ENCODE measurements around the gene LIPC. TPM values are rescaled to one million over a fixed set of nuclear protein-coding genes. Genes with fewer than 3 reads are reported as not detected.

Gene LIPC
- polyA plus RNA-seq, 2 of the 4 experiments (the other 2 are of a cell fraction) = 0.13 to 0.30 TPM

DNA sequence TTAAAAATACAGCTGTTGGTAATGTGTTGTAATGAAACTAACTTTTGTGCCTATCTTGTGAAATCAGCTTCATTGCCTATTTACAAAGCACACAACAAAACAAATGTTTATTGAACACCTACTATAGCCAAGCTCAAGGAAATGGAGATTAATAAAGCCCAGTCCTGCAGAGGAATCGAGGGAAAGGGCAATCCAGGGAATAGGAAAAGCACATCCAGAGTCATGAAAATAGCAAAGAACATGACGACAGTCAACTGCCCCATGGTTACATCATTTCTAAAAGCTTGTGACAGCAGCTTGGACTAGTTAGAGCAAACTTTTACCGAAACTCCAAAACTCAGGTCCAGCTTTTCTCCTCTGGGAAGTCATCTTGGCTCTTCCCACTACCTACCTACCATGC lies 157.3 kb downstream of the LIPC start:
- ChIA-PET POLR2A (no interaction called here), CTCF (interaction anchor here (0.8 to 1.6 kb wide), 9 partner anchors 15 to 944 kb away, joined by 3 to 7 read pairs (median 3); partner anchors contain the start of gene MINDY2)
- Histone ChIP-seq H3K9me3 (no peaks in the 10 kb centered on the region), H3K4me2 (no peak overlapping the region), H3K27ac (no peak overlapping the region), H3K4me3 (no peak overlapping the region), H3K4me1 (peaks cover 17% of the 10 kb centered on the region; the same call in 1 of the 3 replicates)
- peak; percentile 78 for FAIRE-seq
- TF ChIP-seq CEBPB (IDR thresholded peaks at IDR 0.05) (no peak), FOXS1 (CRISPR knock-in tag; IDR thresholded peaks at IDR 0.05) (no peak), POLR2AphosphoS2 (conservative IDR thresholded peaks at IDR 0.05; ENCODE audit: low read length) (no peak), FOSB (CRISPR knock-in tag; IDR thresholded peaks at IDR 0.05) (no peak), PHF8 (IDR thresholded peaks at IDR 0.05; ENCODE audit: borderline replicate concordance, low read depth) (no peak), CBX8 (IDR thresholded peaks at IDR 0.05) (no peak), CHD2 (IDR thresholded peaks at IDR 0.05; ENCODE audit: low read length, partially characterized antibody) (no peak), KDM1A (IDR thresholded peaks at IDR 0.05; ENCODE audit: low read depth) (no peak), CTCF (IDR thresholded peaks at IDR 0.05) (no peak)
- DNase-seq (ENCODE audit: low read depth in 1 of 2, low spot score in 1 of 2) = no peak
- ATAC-seq = no peak
- WGBS (ENCODE audit: missing lambda C conversion rate) = 91% methylated on average over 3 of the region's 3 CpGs

DNA sequence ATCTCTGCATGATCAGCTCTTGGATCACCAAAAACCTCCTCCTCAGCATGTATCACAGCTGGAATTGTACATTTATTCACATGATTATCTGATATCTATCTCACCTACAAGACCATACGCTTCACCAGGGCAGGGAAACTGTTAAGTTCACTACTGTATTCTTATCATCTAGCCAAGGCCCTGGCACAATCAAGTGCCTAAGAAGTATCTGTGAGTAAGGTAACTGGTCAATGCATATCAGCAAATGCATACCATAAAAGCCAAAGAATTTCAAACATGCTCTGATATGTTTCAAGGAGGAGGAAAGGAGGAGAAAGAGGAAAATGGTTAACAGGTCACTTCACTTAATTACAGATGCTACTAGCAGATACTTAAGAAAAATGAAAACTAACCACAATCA lies 158.4 kb downstream of the LIPC start:
- Histone ChIP-seq H3K4me2 (no peak overlapping the region), H3K4me1 (peaks cover 18% of the 10 kb centered on the region; the same call in 1 of the 3 replicates), H3K9me3 (no peaks in the 10 kb centered on the region), H3K27ac (no peak overlapping the region), H3K4me3 (no peak overlapping the region)
- CTCF ChIA-PET = interaction anchor here (1.5 kb wide), 1 partner anchor 54 kb away, joined by 3 read pairs; no protein-coding TSS in a partner anchor
- TF ChIP-seq ZC3H11A (IDR thresholded peaks at IDR 0.05) (no peak), ZNF302 (CRISPR knock-in tag; IDR thresholded peaks at IDR 0.05) (no peak), CEBPB (IDR thresholded peaks at IDR 0.05) (no peak), BCL3 (IDR thresholded peaks at IDR 0.05) (no peak), MAFK (IDR thresholded peaks at IDR 0.05; ENCODE audit: partially characterized antibody) (no peak), CBX8 (IDR thresholded peaks at IDR 0.05) (no peak), TP53 (CRISPR knock-in tag; IDR thresholded peaks at IDR 0.05) (no peak), CHD2 (IDR thresholded peaks at IDR 0.05; ENCODE audit: low read length, partially characterized antibody) (no peak), MAZ (IDR thresholded peaks at IDR 0.05; ENCODE audit: borderline replicate concordance, low read depth, low read length) (no peak), ELK1 (IDR thresholded peaks at IDR 0.05; ENCODE audit: low read depth, low read length) (no peak), MAX (IDR thresholded peaks at IDR 0.05) (no peak), NPAS2 (CRISPR knock-in tag; IDR thresholded peaks at IDR 0.05; ENCODE audit: borderline replicate concordance) (no peak)
- WGBS (ENCODE audit: missing lambda C conversion rate) = 93% methylated on average over 1 of the region's 1 CpG
- DNase-seq (ENCODE audit: low read depth in 1 of 2, low spot score in 1 of 2) = no peak
- no peak for ATAC-seq
- FAIRE-seq = peak; percentile 32
- POLR2A ChIA-PET = no interaction called here

DNA sequence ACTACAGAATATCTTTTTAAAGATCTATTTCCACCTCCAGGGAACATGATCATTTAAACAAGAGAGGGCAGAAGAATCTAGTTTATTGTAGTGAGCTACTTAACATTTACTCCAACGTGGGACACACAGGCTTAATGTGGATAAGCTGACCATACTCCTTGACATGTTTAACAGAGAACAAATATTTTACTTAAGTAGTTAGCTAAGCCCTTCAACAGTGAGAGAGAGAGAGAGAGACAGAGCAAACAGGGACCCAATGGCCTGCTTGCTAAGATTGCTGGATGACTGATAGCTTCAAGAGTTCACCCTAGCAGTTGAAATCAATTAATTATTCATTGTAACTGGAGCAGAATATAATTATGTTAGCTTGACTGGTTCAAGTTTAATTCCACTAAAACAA lies 159.1 kb downstream of the LIPC start:
- FAIRE-seq = peak; percentile 51

More for the DNA sequence above, 159.1 kb downstream of the LIPC start:
- Histone ChIP-seq H3K4me3 (no peak overlapping the region), H3K4me2 (no peak overlapping the region), H3K27ac (no peak overlapping the region), H3K4me1 (peaks cover 25% of the 10 kb centered on the region; the same call in 2 of the 3 replicates), H3K9me3 (no peaks in the 10 kb centered on the region)
- DNase-seq (ENCODE audit: low read depth in 1 of 2, low spot score in 1 of 2) = no peak
- ChIA-PET POLR2A (no interaction called here), CTCF (interaction anchor here (0.8 to 1.2 kb wide), 2 partner anchors 42 to 50 kb away, joined by 3 read pairs; no protein-coding TSS in a partner anchor)
- ATAC-seq = no peak
- no peak for TF ChIP-seq JUNB (IDR thresholded peaks at IDR 0.05)
- TF ChIP-seq EHF (CRISPR knock-in tag; IDR thresholded peaks at IDR 0.05) = no peak
- TF ChIP-seq EHMT2 (IDR thresholded peaks at IDR 0.05; ENCODE audit: low read depth) = no peak
- no peak for TF ChIP-seq FOSL2 (IDR thresholded peaks at IDR 0.05)
- no peak for TF ChIP-seq FOSL2 (CRISPR knock-in tag; IDR thresholded peaks at IDR 0.05)
- no peak for TF ChIP-seq ZSCAN20 (CRISPR knock-in tag; IDR thresholded peaks at IDR 0.05)
- no peak for TF ChIP-seq POLR2AphosphoS2 (conservative IDR thresholded peaks at IDR 0.05; ENCODE audit: low read length)
- no peak for TF ChIP-seq HES2 (IDR thresholded peaks at IDR 0.05)
- no peak for TF ChIP-seq RARB (CRISPR knock-in tag; IDR thresholded peaks at IDR 0.05)
- no peak for TF ChIP-seq KDM5A (IDR thresholded peaks at IDR 0.05)
- WGBS (ENCODE audit: missing lambda C conversion rate) = 37% methylated on average over 1 of the region's 1 CpG
